Right atrium auricular region (tissue), 2 donors: Measurements from ENCODE around the gene THRA. TPM values are rescaled to one million over a fixed set of nuclear protein-coding genes. Genes with fewer than 3 reads are reported as not detected.

Experiments
- DNase-seq: peaks from one replicate; pipeline ENCODE4 v3.0.0-alpha.2; 2019; ENCODE audit warnings: low spot score
- H3K27ac ChIP-seq, 2 donors: fragments of 200-600 bp; sonication (generic); 1 replicate in 1 of 2; 2 replicates in 1 of 2; pipeline ENCODE4 v1.5.1; 2016 to 2019
- H3K27me3 ChIP-seq, 2 donors: fragments of 200-600 bp; sonication (generic); one replicate each; pipeline versions ENCODE4 v1.5.1 to v1.6.0; 2017 to 2019
- H3K36me3 ChIP-seq: fragments of 200-600 bp; sonication (generic); one replicate; pipeline ENCODE4 v1.5.1; 2016
- H3K4me1 ChIP-seq, 2 donors: fragments of 200-600 bp; sonication (generic); one replicate each; pipeline versions ENCODE4 v1.5.1 to v1.6.0; 2017 to 2019
- H3K4me3 ChIP-seq, 2 donors: fragments of 200-600 bp; sonication (generic); 1 replicate in 1 of 2; 2 replicates in 1 of 2; pipeline ENCODE4 v1.5.1; 2017 to 2019; ENCODE audit warnings: mild to moderate bottlenecking in 1 of 2, moderate library complexity in 1 of 2
- H3K9me3 ChIP-seq, 2 donors: fragments of 200-600 bp; sonication (generic); one replicate each; pipeline ENCODE4 v1.5.1; 2019
- CTCF ChIP-seq, 2 donors: fragments of 200-600 bp; sonication (generic); IDR thresholded peaks; one replicate each; pipeline ENCODE4 v1.5.1; 2019; ENCODE audit warnings: antibody characterized with exemption in 2 of 2
- total RNA-seq, 2 donors: library from RNA; depleted of rRNA; stranded (reverse); fragments of >200 nt; gene quantifications; one replicate each; pipeline ENCODE4 v1.1.0, GENCODE V29; 2016

Gene THRA
- total RNA-seq, 2 donors from 2014 or later = 60.3 to 69.0 TPM

- H3K4me3 ChIP-seq = no peak overlapping the region
- no peak for DNase-seq
- peak overlapping the region; percentile 90 to 97 for H3K27ac ChIP-seq
- no peaks in the 10 kb centered on the region for H3K27me3 ChIP-seq
- peaks cover 0 to 86% of the 10 kb centered on the region in 2 donors for H3K4me1 ChIP-seq
- no peaks in the 10 kb centered on the region for H3K9me3 ChIP-seq
- no peaks in the 10 kb centered on the region for H3K36me3 ChIP-seq
- TF ChIP-seq CTCF (IDR thresholded peaks at IDR 0.05) = no peak
Observed at GRCh38 chr17:40110026-40110845, 47.5 kb downstream of the THRA start.

GRCh38 chr17:40111221-40112128, 48.7 kb downstream of the THRA start:
- no peaks in the 10 kb centered on the region for H3K36me3 ChIP-seq
- H3K27ac ChIP-seq = peak overlapping the region; percentile 90 to 97
- H3K9me3 ChIP-seq = no peaks in the 10 kb centered on the region
- DNase-seq = peak; percentile 93
- H3K4me3 ChIP-seq = peak overlapping the region in 1 of 2 donors; percentile 0
- TF ChIP-seq CTCF (IDR thresholded peaks at IDR 0.05) = peak; percentile 85 to 94
- no peaks in the 10 kb centered on the region for H3K27me3 ChIP-seq
- H3K4me1 ChIP-seq = peaks cover 0 to 73% of the 10 kb centered on the region in 2 donors

- Histone ChIP-seq H3K4me3 (peak overlapping the region in 1 of 2 donors; percentile 4), H3K9me3 (no peaks in the 10 kb centered on the region), H3K27ac (peak overlapping the region; percentile 90 to 97), H3K36me3 (no peaks in the 10 kb centered on the region), H3K4me1 (peaks cover 0 to 66% of the 10 kb centered on the region in 2 donors), H3K27me3 (no peaks in the 10 kb centered on the region)
- no peak for TF ChIP-seq CTCF (IDR thresholded peaks at IDR 0.05)
- DNase-seq = no peak
Observed at GRCh38 chr17:40112191-40112711, 49.5 kb downstream of the THRA start.

- Histone ChIP-seq H3K27me3 (no peaks in the 10 kb centered on the region), H3K4me3 (peak overlapping the region in 1 of 2 donors; percentile 4), H3K36me3 (no peaks in the 10 kb centered on the region), H3K9me3 (no peaks in the 10 kb centered on the region), H3K27ac (peak overlapping the region; percentile 90 to 97), H3K4me1 (peaks cover 0 to 61% of the 10 kb centered on the region in 2 donors)
- no peak for DNase-seq
- no peak for TF ChIP-seq CTCF (IDR thresholded peaks at IDR 0.05)
Observed at GRCh38 chr17:40112718-40113109, 49.9 kb downstream of the THRA start.

GRCh38 chr17:40113110-40113906, 50.5 kb downstream of the THRA start:
- Histone ChIP-seq H3K36me3 (no peaks in the 10 kb centered on the region), H3K4me3 (peak overlapping the region; percentile 34 to 56), H3K4me1 (peaks cover 0 to 56% of the 10 kb centered on the region in 2 donors), H3K27me3 (no peaks in the 10 kb centered on the region), H3K9me3 (no peaks in the 10 kb centered on the region), H3K27ac (peak overlapping the region; percentile 90 to 97)
- TF ChIP-seq CTCF (IDR thresholded peaks at IDR 0.05) = peak; percentile 73 to 91
- DNase-seq = peak; percentile 97
